Activated naive CD8-positive, alpha-beta T cell treated with anti-CD3 and anti-CD28 coated beads for 36 hours (primary cell): ENCODE data around the gene MBOAT2. TPM values are rescaled to one million over a fixed set of nuclear protein-coding genes. Genes with fewer than 3 reads are reported as not detected.

Experiments used
- DNase-seq: peaks from one replicate; pipeline ENCODE4 v3.0.0; 2021
- H3K27ac Mint-ChIP-seq: one replicate; pipeline ENCODE4 v1.8.0; 2022; ENCODE audit warnings: mild to moderate bottlenecking, moderate library complexity, mixed read lengths
- H3K27me3 Mint-ChIP-seq: one replicate; pipeline ENCODE4 v1.8.0; 2022; ENCODE audit warnings: mild to moderate bottlenecking, mixed read lengths
- H3K36me3 Mint-ChIP-seq: one replicate; pipeline ENCODE4 v1.8.0; 2021; ENCODE audit warnings: mild to moderate bottlenecking, mixed read lengths
- H3K4me1 Mint-ChIP-seq: one replicate; pipeline ENCODE4 v1.8.0; 2021; ENCODE audit warnings: mixed read lengths
- H3K4me3 Mint-ChIP-seq: one replicate; pipeline ENCODE4 v1.8.0; 2022; ENCODE audit warnings: mild to moderate bottlenecking, moderate library complexity, mixed read lengths
- H3K9me3 Mint-ChIP-seq: one replicate; pipeline ENCODE4 v1.8.0; 2022; ENCODE audit warnings: mixed read lengths
- total RNA-seq, 2 experiments: library from RNA; stranded (reverse); gene quantifications; one replicate each; pipeline ENCODE4 v1.2.3, GENCODE V29; 2021

Gene MBOAT2
- total RNA-seq, 2 experiments from 2014 or later = 2.0 to 2.1 TPM

GRCh38 chr2:8867363-8867762 is 136.1 kb downstream of the MBOAT2 start:
- H3K9me3 Mint-ChIP-seq = no peaks in the 10 kb centered on the region
- no peaks in the 10 kb centered on the region for H3K36me3 Mint-ChIP-seq
- H3K27me3 Mint-ChIP-seq = no peaks in the 10 kb centered on the region
- no peaks in the 10 kb centered on the region for H3K4me1 Mint-ChIP-seq
- no peak for DNase-seq
- no peak overlapping the region for H3K27ac Mint-ChIP-seq
- H3K4me3 Mint-ChIP-seq = no peak overlapping the region

- H3K27ac Mint-ChIP-seq = no peak overlapping the region
- DNase-seq = no peak
- no peaks in the 10 kb centered on the region for H3K9me3 Mint-ChIP-seq
- no peaks in the 10 kb centered on the region for H3K4me1 Mint-ChIP-seq
- no peaks in the 10 kb centered on the region for H3K27me3 Mint-ChIP-seq
- no peak overlapping the region for H3K4me3 Mint-ChIP-seq
- H3K36me3 Mint-ChIP-seq = no peaks in the 10 kb centered on the region
These were observed 140.0 kb downstream of the MBOAT2 start for GRCh38 chr2:8863331-8863953.

- DNase-seq = no peak
- Mint-ChIP-seq H3K36me3 (no peaks in the 10 kb centered on the region), H3K27ac (no peak overlapping the region), H3K27me3 (no peaks in the 10 kb centered on the region), H3K4me1 (no peaks in the 10 kb centered on the region), H3K4me3 (no peak overlapping the region), H3K9me3 (no peaks in the 10 kb centered on the region)
These were observed 141.3 kb downstream of the MBOAT2 start for GRCh38 chr2:8862230-8862629.

- Mint-ChIP-seq H3K4me3 (no peak overlapping the region), H3K27me3 (no peaks in the 10 kb centered on the region), H3K27ac (no peak overlapping the region), H3K4me1 (no peaks in the 10 kb centered on the region), H3K9me3 (no peaks in the 10 kb centered on the region), H3K36me3 (no peaks in the 10 kb centered on the region)
- DNase-seq = no peak
These were observed 141.7 kb downstream of the MBOAT2 start for GRCh38 chr2:8861797-8862196.

- no peak for DNase-seq
- H3K9me3 Mint-ChIP-seq = no peaks in the 10 kb centered on the region
- H3K36me3 Mint-ChIP-seq = no peaks in the 10 kb centered on the region
- H3K27ac Mint-ChIP-seq = no peak overlapping the region
- H3K4me1 Mint-ChIP-seq = no peaks in the 10 kb centered on the region
- H3K4me3 Mint-ChIP-seq = no peak overlapping the region
- no peaks in the 10 kb centered on the region for H3K27me3 Mint-ChIP-seq
These were observed 143.2 kb downstream of the MBOAT2 start for GRCh38 chr2:8860239-8860638.

- Mint-ChIP-seq H3K36me3 (no peaks in the 10 kb centered on the region), H3K4me1 (no peaks in the 10 kb centered on the region), H3K27ac (no peak overlapping the region), H3K27me3 (no peaks in the 10 kb centered on the region), H3K9me3 (no peaks in the 10 kb centered on the region), H3K4me3 (no peak overlapping the region)
- no peak for DNase-seq
These were observed 144.6 kb downstream of the MBOAT2 start for GRCh38 chr2:8858910-8859309.

GRCh38 chr2:8858264-8858663 is 145.2 kb downstream of the MBOAT2 start:
- Mint-ChIP-seq H3K36me3 (no peaks in the 10 kb centered on the region), H3K4me3 (no peak overlapping the region), H3K4me1 (no peaks in the 10 kb centered on the region), H3K9me3 (no peaks in the 10 kb centered on the region), H3K27me3 (no peaks in the 10 kb centered on the region), H3K27ac (no peak overlapping the region)
- DNase-seq = no peak

GRCh38 chr2:8857709-8858108 is 145.8 kb downstream of the MBOAT2 start:
- H3K9me3 Mint-ChIP-seq = no peaks in the 10 kb centered on the region
- no peaks in the 10 kb centered on the region for H3K4me1 Mint-ChIP-seq
- no peak for DNase-seq
- H3K27me3 Mint-ChIP-seq = no peaks in the 10 kb centered on the region
- no peaks in the 10 kb centered on the region for H3K36me3 Mint-ChIP-seq
- H3K27ac Mint-ChIP-seq = no peak overlapping the region
- H3K4me3 Mint-ChIP-seq = no peak overlapping the region

GRCh38 chr2:8856176-8856575 is 147.3 kb downstream of the MBOAT2 start:
- no peak for DNase-seq
- H3K27ac Mint-ChIP-seq = no peak overlapping the region
- H3K4me1 Mint-ChIP-seq = no peaks in the 10 kb centered on the region
- no peaks in the 10 kb centered on the region for H3K9me3 Mint-ChIP-seq
- no peak overlapping the region for H3K4me3 Mint-ChIP-seq
- peaks cover 5% of the 10 kb centered on the region for H3K27me3 Mint-ChIP-seq
- no peaks in the 10 kb centered on the region for H3K36me3 Mint-ChIP-seq

GRCh38 chr2:8855010-8855409 is 148.5 kb downstream of the MBOAT2 start:
- DNase-seq = no peak
- Mint-ChIP-seq H3K9me3 (no peaks in the 10 kb centered on the region), H3K27ac (no peak overlapping the region), H3K36me3 (no peaks in the 10 kb centered on the region), H3K4me3 (no peak overlapping the region), H3K27me3 (peaks cover 7% of the 10 kb centered on the region), H3K4me1 (no peaks in the 10 kb centered on the region)

GRCh38 chr2:8853426-8853825 is 150.1 kb downstream of the MBOAT2 start:
- no peak overlapping the region for H3K4me3 Mint-ChIP-seq

GRCh38 chr2:8851811-8852560 is 151.5 kb downstream of the MBOAT2 start:
- Mint-ChIP-seq H3K9me3 (no peaks in the 10 kb centered on the region), H3K27me3 (peaks cover 12% of the 10 kb centered on the region), H3K36me3 (no peaks in the 10 kb centered on the region), H3K4me1 (peaks cover 3% of the 10 kb centered on the region), H3K4me3 (no peak overlapping the region), H3K27ac (no peak overlapping the region)
- DNase-seq = no peak

More at GRCh38 chr2:8853426-8853825, 150.1 kb downstream of the MBOAT2 start:
- peaks cover 9% of the 10 kb centered on the region for H3K27me3 Mint-ChIP-seq
- H3K9me3 Mint-ChIP-seq = no peaks in the 10 kb centered on the region
- H3K4me1 Mint-ChIP-seq = peaks cover 3% of the 10 kb centered on the region
- no peaks in the 10 kb centered on the region for H3K36me3 Mint-ChIP-seq
- H3K27ac Mint-ChIP-seq = no peak overlapping the region
- DNase-seq = no peak

- Mint-ChIP-seq H3K9me3 (no peaks in the 10 kb centered on the region), H3K4me3 (no peak overlapping the region), H3K36me3 (no peaks in the 10 kb centered on the region), H3K27ac (no peak overlapping the region), H3K27me3 (peaks cover 22% of the 10 kb centered on the region), H3K4me1 (peaks cover 3% of the 10 kb centered on the region)
- no peak for DNase-seq
These were observed 152.5 kb downstream of the MBOAT2 start for GRCh38 chr2:8850845-8851487.

GRCh38 chr2:8849327-8849726 is 154.2 kb downstream of the MBOAT2 start:
- peaks cover 3% of the 10 kb centered on the region for H3K4me1 Mint-ChIP-seq
- H3K9me3 Mint-ChIP-seq = no peaks in the 10 kb centered on the region
- H3K36me3 Mint-ChIP-seq = no peaks in the 10 kb centered on the region

GRCh38 chr2:8848328-8849100 is 155.0 kb downstream of the MBOAT2 start:
- H3K4me3 Mint-ChIP-seq = no peak overlapping the region
- H3K27ac Mint-ChIP-seq = no peak overlapping the region
- no peaks in the 10 kb centered on the region for H3K36me3 Mint-ChIP-seq
- peaks cover 24% of the 10 kb centered on the region for H3K27me3 Mint-ChIP-seq
- DNase-seq = no peak
- peaks cover 3% of the 10 kb centered on the region for H3K4me1 Mint-ChIP-seq
- H3K9me3 Mint-ChIP-seq = no peaks in the 10 kb centered on the region

More at GRCh38 chr2:8849327-8849726, 154.2 kb downstream of the MBOAT2 start:
- Mint-ChIP-seq H3K27me3 (peaks cover 24% of the 10 kb centered on the region), H3K27ac (no peak overlapping the region), H3K4me3 (no peak overlapping the region)
- DNase-seq = no peak
